Measurements from ENCODE around the gene NPAS3. TPM values are rescaled to one million over a fixed set of nuclear protein-coding genes. Genes with fewer than 3 reads are reported as not detected.

NPAS3 gene
- total RNA-seq, 1 experiment from 2014 or later, result not detected

DNA sequence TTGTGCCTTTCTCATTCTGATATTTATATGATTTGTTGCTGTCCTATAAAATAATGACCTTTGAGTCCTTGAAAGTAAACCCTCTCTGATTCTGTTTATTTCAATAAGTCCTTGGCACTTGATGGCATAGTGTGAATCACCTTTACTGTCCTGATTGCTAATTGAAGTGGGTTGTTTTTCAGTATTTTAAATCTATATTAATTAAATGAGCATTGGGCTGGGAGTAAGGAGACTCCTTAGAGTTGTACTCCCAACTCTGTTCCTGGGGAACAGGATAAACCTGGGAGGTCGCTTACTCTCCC is 776.5 kb downstream of the NPAS3 start:
- in situ Hi-C loops (cut with HindIII; ENCODE audit: low sequenced_read_pairs), result no loop called here
- DNase-seq (ENCODE audit: low spot score), result no peak

- in situ Hi-C loops (cut with HindIII; ENCODE audit: low sequenced_read_pairs), result no loop called here
- DNase-seq (ENCODE audit: low spot score), result no peak
Observed at GRCh38 chr14:33716921-33717320, 778.2 kb downstream of the NPAS3 start.

GRCh38 chr14:33717866-33718265 is 779.2 kb downstream of the NPAS3 start:
- DNase-seq (ENCODE audit: low spot score), result no peak
- in situ Hi-C loops (cut with HindIII; ENCODE audit: low sequenced_read_pairs), result no loop called here

DNA sequence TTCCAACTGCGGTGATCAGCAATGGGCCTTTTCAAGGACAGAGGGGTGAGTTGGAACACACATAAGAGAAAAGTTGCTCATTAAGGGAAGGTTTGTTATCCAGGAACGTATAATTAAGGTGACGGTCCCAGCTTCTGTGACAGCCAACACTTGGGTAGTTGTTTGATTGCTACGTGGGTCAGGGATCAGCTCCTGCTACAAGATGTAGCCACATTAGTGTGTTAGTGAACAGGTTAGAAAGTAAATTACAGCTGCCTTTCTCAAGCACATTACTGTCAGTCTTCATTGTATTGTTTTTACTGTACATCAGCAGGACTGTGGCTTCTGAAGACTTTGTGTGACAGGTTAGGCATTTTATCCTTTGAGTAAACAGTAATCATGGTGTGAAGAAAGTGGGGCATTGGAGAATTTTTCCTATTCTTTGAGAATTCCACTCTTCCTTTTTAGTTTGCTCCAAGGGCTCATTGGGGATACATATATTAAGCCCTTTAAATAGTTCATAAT is 781.7 kb downstream of the NPAS3 start:
- in situ Hi-C loops (cut with HindIII; ENCODE audit: low sequenced_read_pairs), result no loop called here
- DNase-seq (ENCODE audit: low spot score), result no peak

- no peak for DNase-seq (ENCODE audit: low spot score)
- in situ Hi-C loops (cut with HindIII; ENCODE audit: low sequenced_read_pairs), result no loop called here
Observed at GRCh38 chr14:33726685-33727084, 788.0 kb downstream of the NPAS3 start.

DNA sequence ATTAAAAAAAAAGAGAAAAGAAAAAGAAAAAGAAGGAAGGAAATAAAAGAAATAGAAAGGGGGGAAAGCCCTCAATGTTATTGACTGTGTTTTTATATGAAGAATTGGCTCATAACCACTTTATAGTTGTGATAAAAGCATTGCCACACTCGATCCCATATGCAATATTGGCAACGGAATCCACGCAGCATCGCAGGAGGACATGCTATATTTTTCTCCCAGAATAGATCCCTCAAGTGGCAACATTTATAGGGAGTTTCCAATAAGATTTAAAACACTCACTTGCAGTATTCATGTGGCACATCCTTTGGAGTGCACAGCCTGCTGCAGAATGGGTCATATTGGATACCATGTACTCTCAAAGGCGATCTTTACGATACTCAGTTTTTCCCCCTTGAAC is 788.9 kb downstream of the NPAS3 start:
- in situ Hi-C loops (cut with HindIII; ENCODE audit: low sequenced_read_pairs), result no loop called here
- no peak for DNase-seq (ENCODE audit: low spot score)

- in situ Hi-C loops (cut with HindIII; ENCODE audit: low sequenced_read_pairs), result no loop called here
- DNase-seq (ENCODE audit: low spot score), result no peak
Observed at GRCh38 chr14:33728010-33728498, 789.4 kb downstream of the NPAS3 start.

- in situ Hi-C loops (cut with HindIII; ENCODE audit: low sequenced_read_pairs), result no loop called here
- no peak for DNase-seq (ENCODE audit: low spot score)
Observed at GRCh38 chr14:33730156-33730555, 791.5 kb downstream of the NPAS3 start.

DNA sequence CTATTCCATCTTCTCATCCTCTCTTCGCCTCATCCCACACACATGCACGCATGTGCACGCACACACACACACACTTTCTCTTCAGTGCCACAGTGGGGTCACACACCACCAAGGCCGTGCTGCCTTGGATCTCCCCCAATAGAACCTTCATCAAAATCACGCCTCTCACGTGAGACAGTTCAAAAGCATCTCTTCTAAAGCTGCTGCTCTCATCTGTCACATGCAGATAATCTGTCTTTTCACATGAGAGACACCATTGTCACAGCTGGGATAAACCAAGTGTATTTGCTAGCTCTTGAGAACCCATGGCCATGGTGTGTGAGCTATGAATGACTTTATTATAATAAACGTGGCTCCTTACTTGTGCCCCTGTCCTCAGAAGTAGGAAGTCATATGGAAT is 793.5 kb downstream of the NPAS3 start:
- in situ Hi-C loops (cut with HindIII; ENCODE audit: low sequenced_read_pairs), result no loop called here
- no peak for DNase-seq (ENCODE audit: low spot score)

GRCh38 chr14:33733310-33733709 is 794.6 kb downstream of the NPAS3 start:
- in situ Hi-C loops (cut with HindIII; ENCODE audit: low sequenced_read_pairs), result no loop called here

GRCh38 chr14:33733721-33734120 is 795.0 kb downstream of the NPAS3 start:
- no peak for DNase-seq (ENCODE audit: low spot score)
- in situ Hi-C loops (cut with HindIII; ENCODE audit: low sequenced_read_pairs), result no loop called here

More at GRCh38 chr14:33733310-33733709, 794.6 kb downstream of the NPAS3 start:
- no peak for DNase-seq (ENCODE audit: low spot score)

GRCh38 chr14:33734387-33734786 is 795.7 kb downstream of the NPAS3 start:
- in situ Hi-C loops (cut with HindIII; ENCODE audit: low sequenced_read_pairs), result no loop called here
- no peak for DNase-seq (ENCODE audit: low spot score)

GRCh38 chr14:33736299-33736825 is 797.7 kb downstream of the NPAS3 start:
- no peak for DNase-seq (ENCODE audit: low spot score)
- in situ Hi-C loops (cut with HindIII; ENCODE audit: low sequenced_read_pairs), result no loop called here

GRCh38 chr14:33736979-33737378 is 798.3 kb downstream of the NPAS3 start:
- no peak for DNase-seq (ENCODE audit: low spot score)
- in situ Hi-C loops (cut with HindIII; ENCODE audit: low sequenced_read_pairs), result no loop called here

- DNase-seq (ENCODE audit: low spot score), result no peak
- in situ Hi-C loops (cut with HindIII; ENCODE audit: low sequenced_read_pairs), result no loop called here
Observed at GRCh38 chr14:33737446-33737845, 798.8 kb downstream of the NPAS3 start.

- in situ Hi-C loops (cut with HindIII; ENCODE audit: low sequenced_read_pairs), result no loop called here
- DNase-seq (ENCODE audit: low spot score), result no peak
Observed at GRCh38 chr14:33738029-33738428, 799.4 kb downstream of the NPAS3 start.

- no peak for DNase-seq (ENCODE audit: low spot score)
- in situ Hi-C loops (cut with HindIII; ENCODE audit: low sequenced_read_pairs), result no loop called here
Observed at GRCh38 chr14:33738491-33738890, 799.8 kb downstream of the NPAS3 start.

GRCh38 chr14:33740531-33740930 is 801.9 kb downstream of the NPAS3 start:
- in situ Hi-C loops (cut with HindIII; ENCODE audit: low sequenced_read_pairs), result no loop called here
- no peak for DNase-seq (ENCODE audit: low spot score)

DNA sequence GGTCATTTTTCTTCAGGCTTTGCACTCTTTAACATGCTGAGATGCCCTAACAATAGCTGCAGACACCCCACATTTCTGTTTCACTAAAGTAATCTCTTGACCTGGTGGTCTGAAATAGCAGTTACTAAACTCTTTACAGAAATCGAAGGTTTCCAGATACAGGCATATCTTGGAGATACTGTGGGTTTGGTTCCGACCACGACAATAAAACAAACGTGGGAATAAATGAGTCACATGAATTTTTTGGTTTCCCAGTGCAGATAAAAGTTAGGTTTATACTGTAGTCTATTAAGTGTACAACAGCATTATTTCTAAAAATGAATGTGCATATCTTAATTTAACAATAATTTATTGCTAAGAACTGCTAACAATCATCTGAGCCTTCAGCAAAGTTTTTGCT is 803.5 kb downstream of the NPAS3 start:
- in situ Hi-C loops (cut with HindIII; ENCODE audit: low sequenced_read_pairs), result no loop called here
- no peak for DNase-seq (ENCODE audit: low spot score)

- in situ Hi-C loops (cut with HindIII; ENCODE audit: low sequenced_read_pairs), result no loop called here
- no peak for DNase-seq (ENCODE audit: low spot score)
Observed at GRCh38 chr14:33745163-33745562, 806.5 kb downstream of the NPAS3 start.

DNA sequence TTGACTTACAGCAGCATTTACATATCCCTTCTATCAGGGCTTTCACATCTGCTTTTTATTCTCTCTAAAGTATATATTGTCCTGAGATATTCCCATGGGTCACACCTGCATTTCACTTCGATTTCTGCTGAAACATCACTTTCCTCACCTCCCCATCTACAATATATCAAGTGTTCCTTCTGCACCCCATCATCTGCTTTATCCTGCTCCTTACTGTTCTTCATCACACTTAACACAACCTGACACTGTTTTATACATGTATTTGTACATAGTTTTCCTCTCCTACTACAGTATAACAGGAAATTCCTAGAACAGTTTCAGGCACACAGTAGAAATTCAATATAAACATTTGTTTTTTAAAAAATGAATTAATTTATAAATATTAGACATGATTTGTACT is 809.1 kb downstream of the NPAS3 start:
- DNase-seq (ENCODE audit: low spot score), result no peak
- in situ Hi-C loops (cut with HindIII; ENCODE audit: low sequenced_read_pairs), result no loop called here

DNA sequence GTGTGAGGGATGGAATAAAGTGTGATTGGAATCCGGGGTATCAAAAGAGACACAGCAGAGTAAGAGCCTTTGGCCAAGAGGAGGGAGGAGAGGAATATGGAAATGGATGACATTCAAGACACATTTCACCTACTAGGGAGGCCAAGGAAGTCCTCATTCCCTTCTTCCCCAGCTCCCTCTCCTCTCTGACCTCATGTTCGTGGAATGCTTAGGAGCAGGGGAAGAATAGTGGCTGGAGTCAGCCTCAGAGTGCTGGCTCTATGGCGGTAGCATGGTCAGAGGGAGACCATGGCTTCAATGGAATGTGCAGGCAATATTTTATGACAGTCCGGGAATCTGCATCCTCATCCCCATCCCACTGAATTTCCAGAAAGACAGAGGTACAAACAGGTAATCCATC is 815.6 kb downstream of the NPAS3 start:
- in situ Hi-C loops (cut with HindIII; ENCODE audit: low sequenced_read_pairs), result no loop called here
- no peak for DNase-seq (ENCODE audit: low spot score)
